Esophagus mucosa (tissue), 1 donor: ENCODE data around the gene PRMT6. TPM values are rescaled to one million over a fixed set of nuclear protein-coding genes. Genes with fewer than 3 reads are reported as not detected.
"Not testable (repeated sequence)": the region's sequence is repeated elsewhere in the genome, so short reads cannot be mapped to it uniquely, and the experiment has no call there.

Source experiments
- ATAC-seq: fragments of 200-7000 bp; cut with Tn5 transposase; one replicate; pipeline ENCODE4 v1.9.1; 2020
- total RNA-seq: library from RNA; stranded (reverse); gene quantifications from one replicate; pipeline ENCODE4 v1.2.4, GENCODE V29; 2023
- donor health status: DM: yes; HTN: yes; CAD: no.

Gene PRMT6
- 9.0 TPM for total RNA-seq

- peak; percentile 90 for ATAC-seq
These were observed at the start of gene PRMT6 for GRCh38 chr1:107056426-107057196. TSS of gene PRMT6 (plus strand) at chr1:107056674. CDS start at chr1:107056716, 42 bp downstream.

DNA sequence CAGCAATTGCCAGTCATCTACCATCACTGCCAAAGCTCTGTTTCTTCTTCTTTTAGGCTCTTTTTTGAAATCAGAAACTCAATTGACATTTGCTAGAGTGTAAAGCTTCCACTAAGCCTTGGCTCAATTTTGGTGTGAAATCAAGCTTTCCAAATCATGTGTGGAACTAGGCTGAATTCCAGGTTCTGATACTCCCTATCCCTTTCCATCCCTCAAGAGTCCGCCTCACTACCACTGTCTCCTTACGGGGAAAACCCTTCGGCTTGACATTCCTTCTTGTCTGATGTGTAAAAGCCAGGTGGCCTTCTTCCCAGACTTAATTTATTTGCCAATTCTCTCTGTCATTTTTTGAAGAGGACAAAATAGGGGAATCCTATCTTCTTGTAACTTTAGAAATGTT, 47.2 kb upstream of the PRMT6 start:
- no peak for ATAC-seq

DNA sequence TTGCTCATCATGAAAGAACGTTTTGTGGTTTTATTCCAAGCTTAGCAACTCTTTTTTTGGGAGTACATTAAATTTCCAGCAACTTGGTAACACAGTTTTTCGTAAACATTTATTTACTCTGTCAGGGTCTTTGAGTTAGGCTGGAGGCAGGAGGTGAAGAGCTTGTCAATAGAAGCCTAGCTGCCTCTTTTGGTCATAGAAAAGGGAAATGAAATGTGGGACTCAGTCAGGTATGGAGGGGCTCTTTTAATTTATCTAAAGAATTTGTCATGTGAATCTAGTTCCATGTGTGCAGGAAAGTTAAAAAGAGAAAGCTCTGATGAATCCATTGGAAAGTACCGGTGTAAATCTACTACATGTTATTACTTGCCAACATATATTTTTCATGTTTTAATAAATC, 45.9 kb upstream of the PRMT6 start:
- ATAC-seq = no peak

DNA sequence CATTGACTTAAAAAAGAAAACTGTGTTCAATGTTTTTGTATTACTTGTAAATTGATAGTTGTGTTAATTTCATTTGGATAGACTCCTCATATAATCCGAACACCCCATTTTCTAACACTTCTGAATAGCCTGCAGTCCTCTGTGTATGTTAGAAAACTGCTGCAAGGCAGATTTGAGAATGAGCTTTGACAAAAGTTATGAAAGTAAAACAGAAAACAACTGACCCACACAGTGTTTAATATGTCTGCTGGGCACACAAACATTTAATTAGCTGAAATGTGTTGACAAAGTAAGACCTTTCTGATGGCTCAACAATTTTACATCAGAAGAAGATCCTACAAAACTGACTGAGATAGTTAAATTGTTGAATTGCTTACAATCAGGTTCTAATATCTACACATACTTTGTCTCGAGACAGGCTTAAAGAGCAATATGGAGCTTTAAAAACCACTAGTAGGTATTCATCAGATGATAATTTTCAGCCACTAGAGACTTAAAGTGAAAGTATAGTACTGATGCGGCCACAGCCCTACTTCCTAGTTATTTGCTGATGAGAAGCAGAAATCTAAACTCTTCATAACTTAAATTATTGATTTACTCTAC, 40.0 kb upstream of the PRMT6 start:
- no peak for ATAC-seq

GRCh38 chr1:107018445-107018844, 38.0 kb upstream of the PRMT6 start:
- no peak for ATAC-seq

DNA sequence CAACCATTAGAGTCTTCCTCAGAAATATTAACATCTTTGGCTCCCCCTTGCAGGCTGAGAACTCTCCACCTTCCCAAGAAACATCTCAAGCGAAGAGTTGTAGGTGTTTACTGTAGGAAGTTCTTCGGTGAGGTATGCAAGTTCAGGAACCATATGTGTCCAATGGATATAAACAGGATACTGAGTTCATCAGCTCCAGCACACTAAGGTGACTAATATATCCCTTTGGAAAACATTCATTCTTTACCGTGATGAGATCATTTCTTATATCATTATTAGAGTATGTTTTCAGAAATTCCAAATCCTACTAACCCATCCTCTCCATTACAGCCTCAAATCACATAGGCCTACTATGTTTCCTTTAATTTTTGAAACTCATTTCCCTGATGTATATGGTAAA, 37.3 kb upstream of the PRMT6 start:
- ATAC-seq = no peak

DNA sequence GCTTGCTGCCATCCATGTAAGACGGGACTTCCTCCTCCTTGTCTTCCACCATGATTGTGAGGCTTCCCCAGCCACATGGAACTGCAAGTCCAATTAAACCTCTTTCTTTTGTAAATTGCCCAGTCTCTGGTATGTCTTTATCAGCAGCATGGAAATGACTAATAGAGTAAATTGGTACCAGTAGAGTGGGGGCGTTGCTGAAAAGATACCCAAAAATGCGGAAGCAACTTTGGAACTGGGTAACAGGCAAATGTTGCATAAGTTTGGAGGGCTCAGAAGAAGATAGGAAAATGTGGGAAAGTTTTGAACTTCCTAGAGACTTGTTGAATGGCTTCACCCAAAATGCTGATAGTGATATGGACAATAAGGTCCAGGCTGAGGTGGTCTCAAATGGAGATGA, 17.6 kb upstream of the PRMT6 start:
- ATAC-seq = not testable (repeated sequence)

GRCh38 chr1:107044310-107045220, 11.9 kb upstream of the PRMT6 start:
- ATAC-seq = not testable (repeated sequence)

DNA sequence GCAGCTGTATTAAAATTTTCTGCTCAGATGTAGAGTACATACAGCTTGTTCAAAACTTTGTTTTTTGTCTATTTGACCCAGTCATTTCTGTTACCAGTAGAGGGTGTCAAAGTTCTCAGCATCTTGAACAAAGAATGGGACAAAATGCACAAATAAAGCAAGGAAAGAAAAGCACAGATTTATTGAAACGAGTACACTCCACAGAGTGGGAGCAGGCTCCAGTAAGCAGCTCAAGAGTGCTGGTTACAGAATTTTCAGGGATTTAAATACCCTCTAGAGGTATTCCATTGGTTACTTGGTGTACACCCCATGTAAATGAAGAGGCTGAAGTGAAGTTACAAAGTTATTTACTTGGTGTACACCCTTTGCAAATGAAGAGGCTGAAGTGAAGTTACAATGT, 8.9 kb upstream of the PRMT6 start:
- ATAC-seq = no peak

- no peak for ATAC-seq
These were observed 8.2 kb upstream of the PRMT6 start for GRCh38 chr1:107048241-107048640.

GRCh38 chr1:107051266-107051665, 5.2 kb upstream of the PRMT6 start:
- no peak for ATAC-seq

DNA sequence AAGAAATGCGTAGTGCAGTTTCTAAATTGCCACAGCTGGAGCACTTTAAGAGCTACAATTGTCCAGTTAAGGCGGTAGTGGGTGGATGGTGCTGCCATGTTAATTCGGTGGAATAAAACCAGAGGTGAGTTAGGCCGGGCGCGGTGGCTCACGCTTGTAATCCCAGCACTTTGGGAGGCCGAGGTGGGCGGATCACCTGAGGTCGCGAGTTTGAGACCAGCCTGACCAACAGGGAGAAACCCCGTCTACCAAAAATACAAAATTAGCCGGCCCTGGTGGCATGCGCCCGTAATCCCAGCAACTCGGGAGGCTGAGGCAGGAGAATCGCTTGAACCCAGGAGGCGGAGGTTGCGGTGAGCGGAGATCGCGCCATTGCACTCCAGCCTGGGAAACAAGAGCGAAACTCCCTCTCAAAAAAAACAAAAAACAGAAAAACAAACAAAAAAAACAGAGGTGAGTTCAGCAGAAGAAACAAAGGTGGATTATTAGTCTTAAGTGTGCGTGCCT, 502 bp upstream of the PRMT6 start:
- ATAC-seq = not testable (repeated sequence)

DNA sequence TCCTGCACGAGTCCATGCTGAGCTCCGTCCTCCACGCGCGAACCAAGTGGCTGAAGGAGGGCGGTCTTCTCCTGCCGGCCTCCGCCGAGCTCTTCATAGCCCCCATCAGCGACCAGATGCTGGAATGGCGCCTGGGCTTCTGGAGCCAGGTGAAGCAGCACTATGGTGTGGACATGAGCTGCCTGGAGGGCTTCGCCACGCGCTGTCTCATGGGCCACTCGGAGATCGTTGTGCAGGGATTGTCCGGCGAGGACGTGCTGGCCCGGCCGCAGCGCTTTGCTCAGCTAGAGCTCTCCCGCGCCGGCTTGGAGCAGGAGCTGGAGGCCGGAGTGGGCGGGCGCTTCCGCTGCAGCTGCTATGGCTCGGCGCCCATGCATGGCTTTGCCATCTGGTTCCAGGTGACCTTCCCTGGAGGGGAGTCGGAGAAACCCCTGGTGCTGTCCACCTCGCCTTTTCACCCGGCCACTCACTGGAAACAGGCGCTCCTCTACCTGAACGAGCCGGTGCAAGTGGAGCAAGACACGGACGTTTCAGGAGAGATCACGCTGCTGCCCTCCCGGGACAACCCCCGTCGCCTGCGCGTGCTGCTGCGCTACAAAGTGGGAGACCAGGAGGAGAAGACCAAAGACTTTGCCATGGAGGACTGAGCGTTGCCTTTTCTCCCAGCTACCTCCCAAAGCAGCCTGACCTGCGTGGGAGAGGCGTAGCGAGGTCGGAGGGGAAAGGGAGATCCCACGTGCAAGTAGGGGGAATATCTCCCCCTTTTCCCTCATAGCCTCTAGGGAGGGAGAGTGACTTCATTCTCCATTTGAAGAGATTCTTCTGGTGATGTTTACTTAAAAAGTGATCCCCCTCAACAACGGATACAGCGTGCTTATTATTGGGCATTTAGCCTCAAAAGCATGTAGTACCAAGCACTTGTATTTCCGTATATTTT, 991 bp downstream of the PRMT6 start:
- peak; percentile 69 for ATAC-seq

GRCh38 chr1:107058245-107059032, 2.0 kb downstream of the PRMT6 start:
- ATAC-seq = no peak

- ATAC-seq = no peak
These were observed 5.4 kb downstream of the PRMT6 start for GRCh38 chr1:107061886-107062285.

DNA sequence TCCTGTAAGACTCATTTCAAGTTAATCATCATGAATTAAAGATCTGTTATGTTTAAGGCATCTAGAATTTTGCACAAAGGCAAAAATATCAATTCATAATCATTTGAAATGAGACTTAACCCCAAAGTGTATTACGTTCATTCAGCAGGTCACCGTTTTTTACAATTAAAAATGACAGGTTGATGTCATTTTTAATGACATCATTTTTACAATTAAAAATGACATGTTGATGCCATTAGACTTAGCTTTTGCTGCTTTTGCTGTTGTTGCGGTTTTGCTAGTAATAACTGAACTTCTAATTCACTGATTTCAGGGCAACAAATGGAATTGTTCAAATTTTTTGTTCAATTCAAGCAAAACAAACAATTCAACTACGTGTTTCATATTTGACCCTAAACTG, 17.0 kb downstream of the PRMT6 start:
- no peak for ATAC-seq

DNA sequence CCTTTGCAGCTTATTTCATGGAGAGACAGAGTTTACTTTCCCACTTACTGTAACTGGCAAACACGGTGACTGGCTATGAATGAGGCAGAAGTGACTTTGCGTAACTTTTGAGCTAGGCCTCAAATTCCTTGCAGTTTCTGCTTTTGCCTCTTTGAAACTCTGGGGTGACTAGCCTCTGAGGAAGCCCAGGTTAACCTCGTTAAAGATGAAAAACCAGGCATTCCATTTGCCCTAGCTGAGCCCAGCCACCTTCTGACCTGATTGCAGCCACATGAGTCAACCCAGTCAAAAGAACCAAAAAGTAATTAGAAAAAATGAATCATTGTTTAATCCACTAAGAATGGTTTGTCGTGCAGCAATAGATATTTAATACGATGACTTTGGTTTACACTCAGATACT, 20.4 kb downstream of the PRMT6 start:
- ATAC-seq = peak; percentile 79

DNA sequence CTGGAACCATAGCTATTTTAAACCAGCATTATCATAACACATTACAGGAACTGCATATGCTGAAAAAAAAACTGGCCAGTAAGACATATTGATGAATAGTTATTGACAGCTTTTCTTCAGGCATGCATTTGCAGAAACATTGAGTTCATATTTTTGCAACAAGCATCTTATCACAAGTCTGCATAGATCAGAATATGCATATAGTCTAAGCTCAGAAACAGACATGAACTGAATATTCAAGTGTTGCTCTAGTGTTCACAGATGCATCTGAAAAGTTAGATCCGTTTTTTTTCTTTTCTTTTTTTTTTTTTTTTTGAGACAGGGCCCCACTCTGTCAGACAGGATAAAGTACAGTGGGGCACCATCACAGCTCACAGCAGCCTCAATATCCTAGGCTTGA, 22.8 kb downstream of the PRMT6 start:
- ATAC-seq = no peak

GRCh38 chr1:107081102-107081501, 24.6 kb downstream of the PRMT6 start:
- no peak for ATAC-seq

DNA sequence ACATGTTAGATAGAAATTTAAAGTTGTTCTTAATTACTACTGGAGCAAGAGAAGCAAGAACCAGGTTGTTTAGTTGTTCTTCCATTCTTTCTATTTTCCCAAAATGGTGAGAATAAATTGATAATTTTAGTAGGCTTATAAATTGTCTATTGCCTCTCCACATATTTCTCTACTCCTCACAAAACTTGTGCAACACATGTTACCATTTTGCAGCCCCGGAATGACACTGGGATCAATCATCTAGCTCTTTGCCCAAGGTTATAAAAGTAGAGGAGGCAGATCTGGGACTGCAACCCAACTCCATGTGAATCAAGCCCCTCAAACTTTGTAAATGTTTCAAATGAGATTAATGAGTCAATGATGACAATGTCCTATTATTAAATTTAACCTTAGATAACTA, 34.9 kb downstream of the PRMT6 start:
- no peak for ATAC-seq

DNA sequence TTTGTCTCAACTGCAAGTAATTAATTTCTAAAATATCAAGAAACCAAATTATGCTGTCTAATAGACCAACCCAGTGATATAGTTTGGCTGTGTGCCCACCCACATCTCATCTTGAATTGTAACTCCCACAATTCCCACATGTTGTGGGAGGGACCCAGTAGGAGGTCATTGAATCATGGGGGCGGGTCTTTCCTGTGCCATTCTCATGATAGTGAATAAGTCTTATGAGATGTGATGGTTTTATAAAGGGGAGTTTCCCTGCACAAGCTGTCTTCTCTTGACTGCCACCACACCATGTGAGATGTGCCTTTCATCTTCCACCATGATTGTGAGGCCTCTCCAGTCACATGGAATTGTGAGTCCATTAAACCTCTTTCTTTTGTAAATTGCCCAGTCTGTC, 36.9 kb downstream of the PRMT6 start:
- ATAC-seq = not testable (repeated sequence)
